ENCODE data around the gene VEZF1.
A peak's percentile ranks its signal among the peaks of the same experiment; 100 is the strongest.

VEZF1 gene

GRCh38 chr17:57956291-57957119, 31.5 kb downstream of the VEZF1 start:
- peaks cover 40% of the 10 kb centered on the region for H3K4me1 ChIP-seq (ENCODE audit: insufficient read depth, low read length)

GRCh38 chr17:57955183-57955931, 32.7 kb downstream of the VEZF1 start, which contains the start of gene CUEDC1:
Gene CUEDC1, minus strand, starts transcription at chr17:57955412. Its CDS starts 69,848 bp downstream, at chr17:57885564.
- H3K9me3 ChIP-seq (ENCODE audit: control insufficient read depth, insufficient read depth, low read length), result no peaks in the 10 kb centered on the region
- peak within 1 kb of the TSS; percentile 85 for H3K9ac ChIP-seq (ENCODE audit: low read depth, low read length)
- no peaks in the 10 kb centered on the region for H3K36me3 ChIP-seq (ENCODE audit: insufficient read depth, low read length)
- H3K4me1 ChIP-seq (ENCODE audit: insufficient read depth, low read length), result peaks cover 47% of the 10 kb centered on the region

More at GRCh38 chr17:57956291-57957119, 31.5 kb downstream of the VEZF1 start:
- Histone ChIP-seq H3K9me3 (ENCODE audit: control insufficient read depth, insufficient read depth, low read length) (no peaks in the 10 kb centered on the region), H3K36me3 (ENCODE audit: insufficient read depth, low read length) (no peaks in the 10 kb centered on the region), H3K9ac (ENCODE audit: low read depth, low read length) (peak overlapping the region; percentile 76; the same call in 1 of the 2 replicates)

GRCh38 chr17:57954397-57955182, 33.5 kb downstream of the VEZF1 start:
- H3K9me3 ChIP-seq (ENCODE audit: control insufficient read depth, insufficient read depth, low read length), result no peaks in the 10 kb centered on the region
- peak overlapping the region; percentile 85 for H3K9ac ChIP-seq (ENCODE audit: low read depth, low read length)
- peaks cover 54% of the 10 kb centered on the region for H3K4me1 ChIP-seq (ENCODE audit: insufficient read depth, low read length)
- no peaks in the 10 kb centered on the region for H3K36me3 ChIP-seq (ENCODE audit: insufficient read depth, low read length)

- H3K9me3 ChIP-seq (ENCODE audit: control insufficient read depth, insufficient read depth, low read length), result no peaks in the 10 kb centered on the region
- peak overlapping the region; percentile 85 for H3K9ac ChIP-seq (ENCODE audit: low read depth, low read length)
- H3K36me3 ChIP-seq (ENCODE audit: insufficient read depth, low read length), result no peaks in the 10 kb centered on the region
- peaks cover 60% of the 10 kb centered on the region for H3K4me1 ChIP-seq (ENCODE audit: insufficient read depth, low read length)
These were observed 34.2 kb downstream of the VEZF1 start for GRCh38 chr17:57953705-57954396.

GRCh38 chr17:57953219-57953618, 34.8 kb downstream of the VEZF1 start:
- Histone ChIP-seq H3K9ac (ENCODE audit: low read depth, low read length) (no peak overlapping the region), H3K9me3 (ENCODE audit: control insufficient read depth, insufficient read depth, low read length) (no peaks in the 10 kb centered on the region), H3K4me1 (ENCODE audit: insufficient read depth, low read length) (peaks cover 66% of the 10 kb centered on the region), H3K36me3 (ENCODE audit: insufficient read depth, low read length) (no peaks in the 10 kb centered on the region)

GRCh38 chr17:57949649-57950048, 38.4 kb downstream of the VEZF1 start:
- Histone ChIP-seq H3K4me1 (ENCODE audit: insufficient read depth, low read length) (peaks cover 68% of the 10 kb centered on the region), H3K36me3 (ENCODE audit: insufficient read depth, low read length) (no peaks in the 10 kb centered on the region), H3K9ac (ENCODE audit: low read depth, low read length) (no peak overlapping the region), H3K9me3 (ENCODE audit: control insufficient read depth, insufficient read depth, low read length) (no peaks in the 10 kb centered on the region)

- Histone ChIP-seq H3K36me3 (ENCODE audit: insufficient read depth, low read length) (no peaks in the 10 kb centered on the region), H3K9me3 (ENCODE audit: control insufficient read depth, insufficient read depth, low read length) (no peaks in the 10 kb centered on the region), H3K9ac (ENCODE audit: low read depth, low read length) (no peak overlapping the region), H3K4me1 (ENCODE audit: insufficient read depth, low read length) (peaks cover 63% of the 10 kb centered on the region)
These were observed 39.3 kb downstream of the VEZF1 start for GRCh38 chr17:57948555-57949420.

GRCh38 chr17:57948169-57948554, 39.9 kb downstream of the VEZF1 start:
- no peaks in the 10 kb centered on the region for H3K9me3 ChIP-seq (ENCODE audit: control insufficient read depth, insufficient read depth, low read length)
- no peak overlapping the region for H3K9ac ChIP-seq (ENCODE audit: low read depth, low read length)
- no peaks in the 10 kb centered on the region for H3K36me3 ChIP-seq (ENCODE audit: insufficient read depth, low read length)
- peaks cover 58% of the 10 kb centered on the region for H3K4me1 ChIP-seq (ENCODE audit: insufficient read depth, low read length)

GRCh38 chr17:57947369-57947768, 40.7 kb downstream of the VEZF1 start:
- H3K4me1 ChIP-seq (ENCODE audit: insufficient read depth, low read length), result peaks cover 50% of the 10 kb centered on the region
- no peaks in the 10 kb centered on the region for H3K36me3 ChIP-seq (ENCODE audit: insufficient read depth, low read length)
- no peak overlapping the region for H3K9ac ChIP-seq (ENCODE audit: low read depth, low read length)
- no peaks in the 10 kb centered on the region for H3K9me3 ChIP-seq (ENCODE audit: control insufficient read depth, insufficient read depth, low read length)

- no peaks in the 10 kb centered on the region for H3K36me3 ChIP-seq (ENCODE audit: insufficient read depth, low read length)
- peak overlapping the region; percentile 3; the same call in 1 of the 2 replicates for H3K9ac ChIP-seq (ENCODE audit: low read depth, low read length)
- H3K9me3 ChIP-seq (ENCODE audit: control insufficient read depth, insufficient read depth, low read length), result no peaks in the 10 kb centered on the region
- H3K4me1 ChIP-seq (ENCODE audit: insufficient read depth, low read length), result peaks cover 49% of the 10 kb centered on the region
These were observed 41.2 kb downstream of the VEZF1 start for GRCh38 chr17:57946798-57947358.

GRCh38 chr17:57945996-57946797, 41.9 kb downstream of the VEZF1 start:
- no peaks in the 10 kb centered on the region for H3K36me3 ChIP-seq (ENCODE audit: insufficient read depth, low read length)
- no peak overlapping the region for H3K9ac ChIP-seq (ENCODE audit: low read depth, low read length)
- peaks cover 46% of the 10 kb centered on the region for H3K4me1 ChIP-seq (ENCODE audit: insufficient read depth, low read length)
- H3K9me3 ChIP-seq (ENCODE audit: control insufficient read depth, insufficient read depth, low read length), result no peaks in the 10 kb centered on the region

- Histone ChIP-seq H3K9ac (ENCODE audit: low read depth, low read length) (no peak overlapping the region), H3K36me3 (ENCODE audit: insufficient read depth, low read length) (no peaks in the 10 kb centered on the region), H3K9me3 (ENCODE audit: control insufficient read depth, insufficient read depth, low read length) (no peaks in the 10 kb centered on the region), H3K4me1 (ENCODE audit: insufficient read depth, low read length) (peaks cover 39% of the 10 kb centered on the region)
These were observed 43.1 kb downstream of the VEZF1 start for GRCh38 chr17:57944908-57945307.
